GM12878 (cell line): Measurements from ENCODE around the gene AXIN1.

Experiments used
- CEBPB ChIP-seq, 2 experiments: fragments of 150-350 bp in 1 of 2; IDR thresholded peaks; 2 replicates each; pipeline ENCODE4 v1.6.1; 2012 to 2014; ENCODE audit warnings: low read depth in 2 of 2, low read length in 2 of 2, borderline replicate concordance in 1 of 2, inconsistent platforms in 1 of 2
- CHD4 ChIP-seq: fragments of 200-600 bp; sonication (generic); IDR thresholded peaks from 2 replicates; pipeline ENCODE4 v1.6.1; 2016; ENCODE audit warnings: mild to moderate bottlenecking
- CTCF ChIP-seq, 3 experiments: IDR thresholded peaks in 2 of 3; conservative IDR thresholded peaks in 1 of 3; 2 replicates each; pipeline ENCODE4 v1.5.1; 2011; ENCODE audit warnings: low read depth in 3 of 3, low read length in 3 of 3, mild to moderate bottlenecking in 3 of 3, control low read depth in 2 of 3, moderate library complexity in 2 of 3, inconsistent platforms in 1 of 3, mixed read lengths in 1 of 3; ENCODE audit not compliant: control insufficient read depth in 2 of 3, insufficient read depth in 1 of 3; ENCODE audit errors: extremely low read depth in 1 of 3
- IRF4 ChIP-seq: IDR thresholded peaks from 2 replicates; pipeline ENCODE4 v1.6.1; 2011; ENCODE audit warnings: low read depth, low read length
- KLF5 ChIP-seq: fragments of 450-650 bp; IDR thresholded peaks from 2 replicates; pipeline ENCODE4 v1.6.1; 2014; ENCODE audit warnings: mild to moderate bottlenecking; ENCODE audit not compliant: partially characterized antibody
- NFIC ChIP-seq: IDR thresholded peaks from 2 replicates; pipeline ENCODE4 v1.6.1; 2012; ENCODE audit warnings: low read depth, mild to moderate bottlenecking, inconsistent platforms, low read length, moderate library complexity
- NRF1 ChIP-seq: conservative IDR thresholded peaks from 2 replicates; pipeline ENCODE4 v1.6.1; 2011; ENCODE audit warnings: mild to moderate bottlenecking, low read depth, low read length, improper control_type of control experiment
- POLR2A ChIP-seq: IDR thresholded peaks from 2 replicates; pipeline ENCODE4 v1.6.1; 2011; ENCODE audit warnings: low read depth, mild to moderate bottlenecking, low read length
- RAD21 ChIP-seq: IDR thresholded peaks from 2 replicates; pipeline ENCODE4 v1.6.1; 2011; ENCODE audit warnings: mild to moderate bottlenecking, low read depth, low read length, moderate library complexity; ENCODE audit not compliant: insufficient read depth
- RELA ChIP-seq: fragments of 450-650 bp; IDR thresholded peaks from 2 replicates; pipeline ENCODE4 v1.8.0; 2014; ENCODE audit warnings: borderline replicate concordance; ENCODE audit not compliant: partially characterized antibody
- SP1 ChIP-seq: IDR thresholded peaks from one replicate; pipeline ENCODE4 v1.6.1; 2011; ENCODE audit warnings: low read depth, low read length
- ZBTB33 ChIP-seq: fragments of 450-650 bp; IDR thresholded peaks from 2 replicates; pipeline ENCODE4 v1.6.1; 2017; ENCODE audit warnings: mild to moderate bottlenecking
- TF ChIP-seq, protein P1 (sequence below): IDR thresholded peaks from 2 replicates; pipeline ENCODE4 v1.6.1; 2012; ENCODE audit warnings: low read depth, low read length, improper control_type of control experiment
- TF ChIP-seq, protein P2 (sequence below): fragments of 150-350 bp; IDR thresholded peaks from 2 replicates; pipeline ENCODE4 v1.6.1; 2016; ENCODE audit warnings: low read depth, low read length

GRCh38 chr16:293043-293775 is 59.3 kb downstream of the AXIN1 start:
- TF ChIP-seq KLF5, result no peak
- no peak for TF ChIP-seq NRF1
- TF ChIP-seq SP1, result no peak
- no peak for TF ChIP-seq POLR2A
- no peak for TF ChIP-seq CEBPB (IDR thresholded peaks at IDR 0.05; ENCODE audit: borderline replicate concordance in 1 of 2, low read depth in 2 of 2, low read length in 2 of 2)
- no peak for TF ChIP-seq RELA
- no peak for TF ChIP-seq CHD4
- TF ChIP-seq, protein P1, sequence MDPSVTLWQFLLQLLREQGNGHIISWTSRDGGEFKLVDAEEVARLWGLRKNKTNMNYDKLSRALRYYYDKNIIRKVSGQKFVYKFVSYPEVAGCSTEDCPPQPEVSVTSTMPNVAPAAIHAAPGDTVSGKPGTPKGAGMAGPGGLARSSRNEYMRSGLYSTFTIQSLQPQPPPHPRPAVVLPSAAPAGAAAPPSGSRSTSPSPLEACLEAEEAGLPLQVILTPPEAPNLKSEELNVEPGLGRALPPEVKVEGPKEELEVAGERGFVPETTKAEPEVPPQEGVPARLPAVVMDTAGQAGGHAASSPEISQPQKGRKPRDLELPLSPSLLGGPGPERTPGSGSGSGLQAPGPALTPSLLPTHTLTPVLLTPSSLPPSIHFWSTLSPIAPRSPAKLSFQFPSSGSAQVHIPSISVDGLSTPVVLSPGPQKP, result no peak
- TF ChIP-seq CTCF (IDR thresholded peaks at IDR 0.05 in 2 of 3, conservative IDR thresholded peaks at IDR 0.05 in 1 of 3; ENCODE audit: control insufficient read depth in 2 of 3, extremely low read depth in 1 of 3, insufficient read depth in 1 of 3, low read depth in 3 of 3, low read length in 3 of 3), result no peak
- no peak for TF ChIP-seq IRF4
- TF ChIP-seq RAD21, result no peak
- TF ChIP-seq NFIC, result no peak
- no peak for TF ChIP-seq ZBTB33
- TF ChIP-seq, protein P2, sequence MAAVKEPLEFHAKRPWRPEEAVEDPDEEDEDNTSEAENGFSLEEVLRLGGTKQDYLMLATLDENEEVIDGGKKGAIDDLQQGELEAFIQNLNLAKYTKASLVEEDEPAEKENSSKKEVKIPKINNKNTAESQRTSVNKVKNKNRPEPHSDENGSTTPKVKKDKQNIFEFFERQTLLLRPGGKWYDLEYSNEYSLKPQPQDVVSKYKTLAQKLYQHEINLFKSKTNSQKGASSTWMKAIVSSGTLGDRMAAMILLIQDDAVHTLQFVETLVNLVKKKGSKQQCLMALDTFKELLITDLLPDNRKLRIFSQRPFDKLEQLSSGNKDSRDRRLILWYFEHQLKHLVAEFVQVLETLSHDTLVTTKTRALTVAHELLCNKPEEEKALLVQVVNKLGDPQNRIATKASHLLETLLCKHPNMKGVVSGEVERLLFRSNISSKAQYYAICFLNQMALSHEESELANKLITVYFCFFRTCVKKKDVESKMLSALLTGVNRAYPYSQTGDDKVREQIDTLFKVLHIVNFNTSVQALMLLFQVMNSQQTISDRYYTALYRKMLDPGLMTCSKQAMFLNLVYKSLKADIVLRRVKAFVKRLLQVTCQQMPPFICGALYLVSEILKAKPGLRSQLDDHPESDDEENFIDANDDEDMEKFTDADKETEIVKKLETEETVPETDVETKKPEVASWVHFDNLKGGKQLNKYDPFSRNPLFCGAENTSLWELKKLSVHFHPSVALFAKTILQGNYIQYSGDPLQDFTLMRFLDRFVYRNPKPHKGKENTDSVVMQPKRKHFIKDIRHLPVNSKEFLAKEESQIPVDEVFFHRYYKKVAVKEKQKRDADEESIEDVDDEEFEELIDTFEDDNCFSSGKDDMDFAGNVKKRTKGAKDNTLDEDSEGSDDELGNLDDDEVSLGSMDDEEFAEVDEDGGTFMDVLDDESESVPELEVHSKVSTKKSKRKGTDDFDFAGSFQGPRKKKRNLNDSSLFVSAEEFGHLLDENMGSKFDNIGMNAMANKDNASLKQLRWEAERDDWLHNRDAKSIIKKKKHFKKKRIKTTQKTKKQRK, result no peak
